NCI-H146 (cell line): ENCODE measurements around the gene SPCS3.
"Not testable (repeated sequence)": the region's sequence is repeated elsewhere in the genome, so short reads cannot be mapped to it uniquely, and the experiment has no call there.

Experiments
- DNase-seq: peaks from one replicate; lab custom pipeline; 2025; lab: John Stamatoyannopoulos, UW

Gene SPCS3

GRCh38 chr4:176319704-176320339 lies at the start of gene SPCS3:
TSS of gene SPCS3 (plus strand) at chr4:176319966. CDS start at chr4:176320077, 111 bp downstream.
- peak; percentile 89 for DNase-seq

GRCh38 chr4:176270669-176271068 lies 49.1 kb upstream of the SPCS3 start:
- no peak for DNase-seq

- no peak for DNase-seq
These were observed 48.0 kb upstream of the SPCS3 start for GRCh38 chr4:176271749-176272148.

GRCh38 chr4:176272799-176273198 lies 47.0 kb upstream of the SPCS3 start:
- DNase-seq: no peak

- no peak for DNase-seq
These were observed 46.0 kb upstream of the SPCS3 start for GRCh38 chr4:176273736-176274135.

- DNase-seq: no peak
These were observed 45.3 kb upstream of the SPCS3 start for GRCh38 chr4:176274441-176274840.

GRCh38 chr4:176276710-176277109 lies 43.1 kb upstream of the SPCS3 start:
- no peak for DNase-seq

- DNase-seq: peak; percentile 35
These were observed 42.4 kb upstream of the SPCS3 start for GRCh38 chr4:176277162-176277904.

- not testable (repeated sequence) for DNase-seq
These were observed 40.2 kb upstream of the SPCS3 start for GRCh38 chr4:176279560-176279959.

GRCh38 chr4:176286728-176287127 lies 33.0 kb upstream of the SPCS3 start:
- no peak for DNase-seq

GRCh38 chr4:176287546-176287945 lies 32.2 kb upstream of the SPCS3 start:
- DNase-seq: no peak

- DNase-seq: no peak
These were observed 31.7 kb upstream of the SPCS3 start for GRCh38 chr4:176288020-176288419.

GRCh38 chr4:176289561-176289960 lies 30.2 kb upstream of the SPCS3 start:
- DNase-seq: no peak

GRCh38 chr4:176290520-176290919 lies 29.2 kb upstream of the SPCS3 start:
- DNase-seq: no peak

GRCh38 chr4:176291748-176292147 lies 28.0 kb upstream of the SPCS3 start:
- no peak for DNase-seq

- no peak for DNase-seq
These were observed 26.8 kb upstream of the SPCS3 start for GRCh38 chr4:176292920-176293319.

GRCh38 chr4:176293660-176294059 lies 26.1 kb upstream of the SPCS3 start:
- DNase-seq: no peak

GRCh38 chr4:176295907-176296306 lies 23.9 kb upstream of the SPCS3 start:
- not testable (repeated sequence) for DNase-seq

GRCh38 chr4:176298664-176299063 lies 21.1 kb upstream of the SPCS3 start:
- no peak for DNase-seq

GRCh38 chr4:176300036-176300435 lies 19.7 kb upstream of the SPCS3 start:
- no peak for DNase-seq

- DNase-seq: no peak
These were observed 19.2 kb upstream of the SPCS3 start for GRCh38 chr4:176300565-176300964.

GRCh38 chr4:176302283-176303275 lies 17.2 kb upstream of the SPCS3 start:
- no peak for DNase-seq
